Peyer's patch (tissue), 4 donors: Measurements from ENCODE around the gene CARM1.

ENCODE experiments used
- CTCF ChIP-seq, 6 experiments: fragments of 450-650 bp in 4 of 6; fragments of 200-600 bp in 2 of 6; sonication (generic) in 1 of 6; IDR thresholded peaks; one replicate each; pipeline ENCODE4 v1.5.1; 2017 to 2019; ENCODE audit warnings: antibody characterized with exemption in 6 of 6, mild to moderate bottlenecking in 3 of 6, moderate library complexity in 1 of 6
- POLR2A ChIP-seq, 2 donors: fragments of 450-650 bp; IDR thresholded peaks; one replicate each; pipeline ENCODE4 v1.5.1; 2017; ENCODE audit warnings: antibody characterized with exemption in 2 of 2, mild to moderate bottlenecking in 2 of 2, moderate library complexity in 2 of 2

- no peak for TF ChIP-seq CTCF (IDR thresholded peaks at IDR 0.05)
- no peak for TF ChIP-seq POLR2A (IDR thresholded peaks at IDR 0.05)
Observed at GRCh38 chr19:10921199-10921909, 50.0 kb downstream of the CARM1 start.
